ENCODE data around the gene RAB10. TPM values are rescaled to one million over a fixed set of nuclear protein-coding genes. Genes with fewer than 3 reads are reported as not detected.

RAB10 gene
- total and polyA plus RNA-seq, 8 donors, result 16.5 to 62.9 (median 37.8) TPM

GRCh38 chr2:26123426-26123825 lies 89.5 kb downstream of the RAB10 start:
- no peaks in the 10 kb centered on the region for H3K4me1 ChIP-seq
- no peaks in the 10 kb centered on the region for H3K9me3 ChIP-seq
- ATAC-seq (no peak), FAIRE-seq (no peak), DNase-seq (no peak)
- intact Hi-C loops (cut with DNase I), result no loop called here
- WGBS, 2 donors, result 77 to 82% methylated on average over 5 of the region's 5 CpGs
- no peak overlapping the region for H3K4me3 ChIP-seq
- no peak overlapping the region for H3K27ac ChIP-seq
- H3K27me3 ChIP-seq, result no peaks in the 10 kb centered on the region
- H3K36me3 ChIP-seq, result no peaks in the 10 kb centered on the region
- no peak for TF ChIP-seq CTCF (IDR thresholded peaks at IDR 0.05)

GRCh38 chr2:26126074-26126473 lies 92.2 kb downstream of the RAB10 start:
- intact Hi-C loops (cut with DNase I), result no loop called here
- no peak overlapping the region for H3K27ac ChIP-seq
- H3K27me3 ChIP-seq, result no peaks in the 10 kb centered on the region
- H3K4me1 ChIP-seq, result no peaks in the 10 kb centered on the region
- no peaks in the 10 kb centered on the region for H3K36me3 ChIP-seq
- ATAC-seq, result no peak
- WGBS, 2 donors, result 86 to 92% methylated on average over 4 of the region's 4 CpGs
- no peak overlapping the region for H3K4me3 ChIP-seq
- no peaks in the 10 kb centered on the region for H3K9me3 ChIP-seq
- no peak for DNase-seq
- no peak for TF ChIP-seq CTCF (IDR thresholded peaks at IDR 0.05)
- no peak for FAIRE-seq

GRCh38 chr2:26128176-26128575 lies 94.3 kb downstream of the RAB10 start:
- Histone ChIP-seq H3K27me3 (no peaks in the 10 kb centered on the region), H3K4me3 (no peak overlapping the region), H3K4me1 (no peaks in the 10 kb centered on the region), H3K36me3 (no peaks in the 10 kb centered on the region), H3K27ac (no peak overlapping the region), H3K9me3 (no peaks in the 10 kb centered on the region)
- DNase-seq (no peak), ATAC-seq (no peak), FAIRE-seq (no peak)
- WGBS, 2 donors, result 96 to 97% methylated on average over 8 of the region's 8 CpGs
- intact Hi-C loops (cut with DNase I), result no loop called here
- no peak for TF ChIP-seq CTCF (IDR thresholded peaks at IDR 0.05)

GRCh38 chr2:26130763-26131162 lies 96.9 kb downstream of the RAB10 start:
- peaks cover 0 to 4% (median 0%) of the 10 kb centered on the region in 3 donors for H3K36me3 ChIP-seq
- intact Hi-C loops (cut with DNase I), result no loop called here
- H3K27me3 ChIP-seq, result no peaks in the 10 kb centered on the region
- H3K4me3 ChIP-seq, result no peak overlapping the region
- no peak for DNase-seq
- no peaks in the 10 kb centered on the region for H3K4me1 ChIP-seq
- no peak for ATAC-seq
- no peak overlapping the region for H3K27ac ChIP-seq
- FAIRE-seq, result no peak
- H3K9me3 ChIP-seq, result no peaks in the 10 kb centered on the region
- TF ChIP-seq CTCF (IDR thresholded peaks at IDR 0.05), result no peak
- WGBS, 2 donors, result 88 to 91% methylated on average over 3 of the region's 3 CpGs

GRCh38 chr2:26136451-26136850 lies 102.6 kb downstream of the RAB10 start:
- no peak for FAIRE-seq
- Histone ChIP-seq H3K4me1 (peaks cover 0 to 4% (median 0%) of the 10 kb centered on the region in 3 donors), H3K9me3 (no peaks in the 10 kb centered on the region), H3K27ac (no peak overlapping the region), H3K36me3 (peaks cover 0 to 9% (median 0%) of the 10 kb centered on the region in 3 donors), H3K4me3 (no peak overlapping the region), H3K27me3 (no peaks in the 10 kb centered on the region)
- no peak for TF ChIP-seq CTCF (IDR thresholded peaks at IDR 0.05)
- WGBS, 2 donors, result 57 to 62% methylated on average over 3 of the region's 3 CpGs
- intact Hi-C loops (cut with DNase I), result no loop called here
- no peak for DNase-seq
- no peak for ATAC-seq
